Measurements from ENCODE around the gene MTRF1L.
"Not testable (repeated sequence)": the region's sequence is repeated elsewhere in the genome, so short reads cannot be mapped to it uniquely, and the experiment has no call there.

MTRF1L gene

GRCh38 chr6:153012856-153013255 is 10.3 kb upstream of the MTRF1L start:
- in situ Hi-C loops (cut with MboI; ENCODE audit: low sequenced_read_pairs): loop anchor here (25.0 kb wide), 1 partner anchor 151 kb away; no protein-coding TSS in a partner anchor

- in situ Hi-C loops (cut with MboI; ENCODE audit: low sequenced_read_pairs): loop anchor here (25.0 kb wide), 1 partner anchor 141 kb away; no protein-coding TSS in a partner anchor
Measured at GRCh38 chr6:153003366-153003690, 819 bp upstream of the MTRF1L start.

- in situ Hi-C loops (cut with MboI; ENCODE audit: low sequenced_read_pairs): loop anchor here (25.0 kb wide), 1 partner anchor 140 kb away; no protein-coding TSS in a partner anchor
Measured at GRCh38 chr6:153001767-153002612, 519 bp downstream of the MTRF1L start.

GRCh38 chr6:153000790-153001189 is 1.7 kb downstream of the MTRF1L start:
- in situ Hi-C loops (cut with MboI; ENCODE audit: low sequenced_read_pairs): loop anchor here (25.0 kb wide), 1 partner anchor 138 kb away; no protein-coding TSS in a partner anchor

GRCh38 chr6:153000243-153000642 is 2.3 kb downstream of the MTRF1L start:
- in situ Hi-C loops (cut with MboI; ENCODE audit: low sequenced_read_pairs): loop anchor here (25.0 kb wide), 1 partner anchor 138 kb away; no protein-coding TSS in a partner anchor

GRCh38 chr6:152999538-152999937 is 3.0 kb downstream of the MTRF1L start:
- in situ Hi-C loops (cut with MboI; ENCODE audit: low sequenced_read_pairs): not testable (repeated sequence)

GRCh38 chr6:152993847-152994246 is 8.7 kb downstream of the MTRF1L start:
- in situ Hi-C loops (cut with MboI; ENCODE audit: low sequenced_read_pairs): no loop called here

GRCh38 chr6:152993431-152993830 is 9.1 kb downstream of the MTRF1L start:
- in situ Hi-C loops (cut with MboI; ENCODE audit: low sequenced_read_pairs): no loop called here

- in situ Hi-C loops (cut with MboI; ENCODE audit: low sequenced_read_pairs): no loop called here
Measured at GRCh38 chr6:152986978-152987377, 15.5 kb downstream of the MTRF1L start.

GRCh38 chr6:152985300-152985699 is 17.2 kb downstream of the MTRF1L start:
- in situ Hi-C loops (cut with MboI; ENCODE audit: low sequenced_read_pairs): not testable (repeated sequence)

GRCh38 chr6:152984513-152984872 is 18.0 kb downstream of the MTRF1L start:
- in situ Hi-C loops (cut with MboI; ENCODE audit: low sequenced_read_pairs): no loop called here

- in situ Hi-C loops (cut with MboI; ENCODE audit: low sequenced_read_pairs): no loop called here
Measured at GRCh38 chr6:152983637-152984512, 18.6 kb downstream of the MTRF1L start.

GRCh38 chr6:152982904-152983636 is 19.4 kb downstream of the MTRF1L start, which contains the start of gene FBXO5:
TSS of gene FBXO5 (minus strand) at chr6:152983041. CDS start at chr6:152982959, 82 bp downstream.
- in situ Hi-C loops (cut with MboI; ENCODE audit: low sequenced_read_pairs): no loop called here

GRCh38 chr6:152981989-152982903 is 20.3 kb downstream of the MTRF1L start:
- in situ Hi-C loops (cut with MboI; ENCODE audit: low sequenced_read_pairs): no loop called here

GRCh38 chr6:152981219-152981618 is 21.3 kb downstream of the MTRF1L start:
- in situ Hi-C loops (cut with MboI; ENCODE audit: low sequenced_read_pairs): no loop called here

GRCh38 chr6:152980656-152981055 is 21.9 kb downstream of the MTRF1L start:
- in situ Hi-C loops (cut with MboI; ENCODE audit: low sequenced_read_pairs): no loop called here

- in situ Hi-C loops (cut with MboI; ENCODE audit: low sequenced_read_pairs): no loop called here
Measured at GRCh38 chr6:152979116-152979515, 23.4 kb downstream of the MTRF1L start.

GRCh38 chr6:152978058-152978457 is 24.5 kb downstream of the MTRF1L start:
- in situ Hi-C loops (cut with MboI; ENCODE audit: low sequenced_read_pairs): no loop called here

GRCh38 chr6:152977556-152977955 is 25.0 kb downstream of the MTRF1L start:
- in situ Hi-C loops (cut with MboI; ENCODE audit: low sequenced_read_pairs): no loop called here

- in situ Hi-C loops (cut with MboI; ENCODE audit: low sequenced_read_pairs): no loop called here
Measured at GRCh38 chr6:152976749-152977148, 25.8 kb downstream of the MTRF1L start.
